GF-D8 (cell line): ENCODE measurements around the gene COL23A1.
"Not testable (repeated sequence)": the region's sequence is repeated elsewhere in the genome, so short reads cannot be mapped to it uniquely, and the experiment has no call there.

ENCODE experiments used
- DNase-seq: peaks from one replicate; lab custom pipeline; 2025; lab: John Stamatoyannopoulos, UW

Gene COL23A1

DNA sequence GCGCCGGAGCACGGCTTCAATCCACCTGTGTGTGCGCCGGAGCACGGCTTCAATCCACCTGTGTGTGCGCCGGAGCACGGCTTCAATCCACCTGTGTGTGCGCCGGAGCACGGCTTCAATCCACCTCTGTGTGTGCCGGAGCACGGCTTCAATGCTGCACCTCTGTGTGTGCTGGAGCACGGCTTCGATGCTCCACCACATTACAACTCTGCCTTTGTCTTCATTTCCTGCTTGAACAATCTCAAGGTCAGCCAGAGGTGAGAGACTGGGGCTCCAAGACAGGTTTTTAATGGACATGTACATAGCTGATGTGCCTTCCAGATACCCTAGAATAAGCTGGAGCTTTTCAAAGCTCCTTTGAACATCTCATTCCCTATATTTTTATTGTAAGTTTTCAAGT, 287.9 kb downstream of the COL23A1 start:
- DNase-seq = not testable (repeated sequence)

DNA sequence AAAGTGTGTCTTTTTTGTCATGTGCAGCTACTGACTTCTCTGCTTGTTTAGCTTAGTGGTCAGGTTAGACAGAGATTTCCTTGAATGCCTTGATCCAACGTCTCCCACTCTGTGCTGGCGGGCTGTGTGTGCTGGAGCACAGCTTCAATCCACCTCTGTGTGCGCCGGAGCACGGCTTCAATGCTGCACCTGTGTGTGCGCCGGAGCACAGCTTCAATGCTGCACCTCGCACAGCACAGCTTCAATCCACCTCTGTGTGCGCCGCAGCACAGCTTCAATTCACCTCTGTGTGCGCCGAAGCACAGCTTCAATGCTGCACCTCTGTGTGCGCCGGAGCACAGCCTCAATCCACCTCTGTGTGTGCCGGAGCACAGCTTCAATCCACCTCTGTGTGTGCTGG, 288.6 kb downstream of the COL23A1 start:
- no peak for DNase-seq

DNA sequence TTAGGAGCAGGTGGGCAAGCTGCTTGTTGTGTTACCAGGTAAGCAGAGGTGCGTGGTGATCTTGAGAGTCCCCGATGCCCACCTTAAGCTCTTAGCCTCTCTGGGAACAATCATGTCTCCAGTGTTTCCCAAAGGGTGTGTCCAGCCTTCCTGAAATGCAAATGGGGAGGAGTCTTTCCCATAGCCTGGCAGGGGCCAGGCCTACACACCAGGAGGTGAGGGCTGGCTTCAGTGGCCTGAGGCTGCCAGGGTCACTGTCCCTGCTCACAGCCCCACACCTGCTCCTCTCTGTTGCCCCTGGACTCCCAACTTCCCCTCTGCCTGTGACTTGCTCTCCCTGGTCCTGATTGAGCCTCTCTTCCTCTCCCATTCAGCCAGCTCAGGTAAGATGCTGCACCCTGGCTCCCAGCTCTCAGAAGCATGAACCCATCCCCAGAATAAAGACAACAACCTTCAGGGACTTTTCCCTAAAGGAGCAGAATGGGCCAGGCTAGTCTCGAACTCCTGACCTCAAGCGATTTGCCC, 291.8 kb downstream of the COL23A1 start:
- DNase-seq = no peak

DNA sequence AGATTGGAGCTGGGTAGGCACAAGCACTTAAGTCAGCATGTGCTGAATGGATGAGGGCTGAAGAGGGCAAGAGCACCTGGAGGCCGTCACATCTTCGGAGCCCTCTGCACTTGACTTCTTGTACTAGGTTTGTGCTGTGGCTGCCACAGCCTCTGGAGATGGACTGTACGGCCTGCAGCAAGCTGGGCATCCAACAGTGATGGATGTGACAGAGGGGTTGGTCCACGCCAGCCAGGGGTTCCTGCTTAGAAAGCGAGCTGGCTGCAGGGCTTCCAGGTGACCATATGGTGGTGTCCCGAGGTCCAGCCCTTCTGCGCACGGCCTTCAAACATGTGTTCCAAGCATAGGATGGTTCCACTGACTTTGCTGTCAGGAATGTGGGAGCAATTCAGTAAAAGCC, 292.4 kb downstream of the COL23A1 start:
- no peak for DNase-seq

DNA sequence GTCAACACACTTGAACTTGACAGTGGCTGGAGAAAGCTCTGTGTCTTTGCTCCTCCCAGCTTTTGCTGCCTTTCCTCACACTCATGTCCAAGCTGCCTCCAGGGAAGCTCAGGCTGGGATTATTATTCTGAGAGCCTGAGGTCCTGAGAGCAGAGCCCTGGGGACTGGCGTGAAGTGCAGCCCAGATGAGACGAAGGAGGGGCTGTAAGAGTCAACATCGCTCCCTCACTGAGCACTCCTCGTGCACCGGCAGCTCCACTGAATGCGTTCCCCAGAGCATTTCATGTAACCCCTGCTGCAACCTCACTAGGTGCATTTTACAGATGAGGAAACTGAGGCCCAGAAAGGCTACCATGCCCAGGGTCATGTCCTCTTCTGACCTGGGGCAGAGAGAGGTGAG, 294.1 kb downstream of the COL23A1 start:
- DNase-seq = no peak

DNA sequence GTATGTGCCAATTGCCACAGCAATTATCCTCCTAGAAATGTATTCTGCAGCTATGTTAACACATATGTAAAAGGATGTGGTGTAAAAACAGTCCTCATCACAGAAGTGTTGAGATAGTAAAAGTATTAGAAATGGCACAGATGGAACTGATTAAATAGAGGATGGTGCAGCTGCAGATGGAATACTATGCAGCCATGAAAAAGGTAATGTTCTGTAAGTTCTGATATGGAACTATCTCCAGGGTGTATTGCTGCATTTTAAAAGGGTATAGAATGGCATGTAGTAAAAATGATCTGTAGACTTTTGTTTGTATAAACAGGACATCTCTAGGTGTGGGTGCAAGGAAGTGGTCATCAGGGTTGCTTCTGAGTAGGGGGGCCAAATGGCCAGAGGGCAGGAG, 294.6 kb downstream of the COL23A1 start:
- no peak for DNase-seq

DNA sequence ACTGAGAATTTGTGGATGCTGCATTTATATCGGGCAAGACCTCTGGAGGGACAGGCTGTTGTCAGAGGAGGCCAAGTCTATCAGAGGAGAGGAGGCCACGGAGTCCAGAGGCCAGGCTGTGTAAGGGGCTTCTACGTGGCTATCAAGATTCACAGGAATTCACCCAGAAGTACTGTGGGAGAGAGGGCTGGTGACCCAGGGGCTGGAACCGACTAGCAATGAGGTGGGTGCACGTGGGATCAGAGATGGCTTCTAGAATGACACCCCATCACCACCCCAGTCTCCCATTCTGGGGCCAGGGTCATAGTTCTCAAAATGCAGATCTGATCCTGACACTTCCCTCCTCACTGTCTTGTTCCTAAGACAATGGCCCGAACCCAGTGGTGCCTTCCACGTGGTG, 296.4 kb downstream of the COL23A1 start:
- DNase-seq = no peak

DNA sequence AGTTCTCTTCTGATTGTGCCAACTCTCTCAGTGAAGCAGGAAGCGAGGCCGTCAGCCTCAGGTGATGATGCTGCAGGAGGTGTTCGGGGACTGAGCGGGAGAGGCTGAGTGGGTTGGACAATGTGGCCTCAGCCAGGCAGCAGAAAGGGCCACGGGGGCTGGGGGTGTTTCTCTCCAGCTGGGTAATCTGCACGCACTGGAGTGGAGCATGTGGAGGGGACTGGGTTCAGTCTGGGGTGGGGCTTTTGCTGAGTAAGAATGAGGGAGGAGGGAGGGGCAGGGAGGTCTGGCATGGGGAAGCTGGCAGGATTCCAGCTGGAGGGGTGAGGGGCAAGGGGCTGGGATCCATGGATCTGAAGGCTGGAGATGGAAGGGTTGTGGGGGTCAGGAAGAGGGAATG, 296.8 kb downstream of the COL23A1 start:
- no peak for DNase-seq

DNA sequence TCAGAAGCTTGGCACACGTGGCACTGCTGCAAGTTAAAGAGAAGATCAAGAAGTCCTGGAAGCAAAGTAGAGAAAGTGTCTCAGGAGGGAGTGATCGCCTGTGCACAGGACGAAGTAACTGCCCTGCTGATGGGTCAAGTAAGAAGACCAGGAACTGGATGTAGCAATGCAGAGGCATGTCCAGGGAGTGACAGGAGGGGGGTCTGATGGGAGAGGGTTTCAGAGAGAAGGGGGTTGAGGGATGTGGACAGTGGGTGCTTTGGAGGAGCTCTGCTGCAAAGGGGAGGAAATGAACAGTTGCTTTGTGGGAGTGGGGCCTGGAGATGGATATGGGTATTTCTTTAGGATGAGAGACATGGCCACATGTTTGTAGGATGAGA, 297.4 kb downstream of the COL23A1 start:
- DNase-seq = no peak

DNA sequence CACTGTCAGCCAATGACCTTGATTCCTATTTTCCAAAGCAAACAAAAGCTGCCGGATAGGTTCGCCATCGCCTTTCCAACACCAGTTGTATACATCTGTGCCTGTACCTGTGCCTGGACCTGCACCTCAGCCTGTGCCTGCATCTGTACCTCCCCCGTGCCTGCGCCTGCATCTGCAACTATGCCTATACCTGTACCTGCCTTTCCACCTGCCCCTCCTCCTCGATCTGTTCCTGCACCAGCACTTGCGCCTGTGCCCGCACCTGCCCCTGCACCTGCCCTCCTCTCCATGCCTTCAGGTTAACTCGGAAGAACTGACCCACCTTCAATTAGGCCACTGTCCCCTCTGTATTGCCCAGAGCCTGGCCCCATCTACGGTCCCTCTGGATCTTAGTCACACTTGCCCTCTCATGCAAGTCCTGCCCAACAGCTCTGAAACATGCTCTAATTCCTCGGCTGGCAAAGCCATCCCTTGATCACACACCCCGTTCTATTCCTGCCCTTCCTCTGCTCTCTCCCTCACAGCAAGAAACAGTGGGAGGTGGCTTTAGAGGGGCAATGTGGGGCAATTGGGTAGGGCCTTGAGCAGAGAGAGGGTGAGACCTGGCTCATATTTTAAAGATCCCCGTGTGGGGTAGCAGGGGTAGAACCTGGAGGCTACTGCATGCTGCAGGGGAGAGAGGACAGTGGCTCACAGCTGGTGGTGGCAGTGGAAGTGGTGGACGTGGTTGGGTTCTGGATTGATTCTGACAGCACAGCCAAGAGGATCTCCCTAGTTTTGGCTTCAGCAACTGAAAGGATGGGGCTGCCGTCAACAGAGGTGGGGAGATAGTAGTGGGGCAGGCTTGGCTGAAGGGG, 298.0 kb downstream of the COL23A1 start:
- no peak for DNase-seq

DNA sequence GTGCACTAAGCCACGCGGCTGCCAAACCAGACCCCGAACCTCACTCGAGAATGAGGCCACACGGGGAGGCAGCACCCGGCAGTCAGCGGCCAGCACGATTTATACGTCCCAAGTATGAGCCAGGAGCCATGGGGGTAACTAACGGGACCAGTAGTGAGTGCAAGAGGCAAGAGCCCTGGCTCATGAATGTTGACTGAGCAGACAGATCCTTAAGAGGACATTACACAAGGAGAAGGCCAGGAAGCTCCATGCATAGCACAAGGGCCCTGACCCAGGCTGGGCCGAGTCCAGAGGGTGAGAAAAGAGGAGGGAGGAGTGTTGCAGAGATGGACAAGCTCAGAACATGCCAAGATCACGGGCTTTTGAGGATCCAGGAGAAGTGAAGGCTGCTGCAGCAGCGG, 299.0 kb downstream of the COL23A1 start:
- no peak for DNase-seq

DNA sequence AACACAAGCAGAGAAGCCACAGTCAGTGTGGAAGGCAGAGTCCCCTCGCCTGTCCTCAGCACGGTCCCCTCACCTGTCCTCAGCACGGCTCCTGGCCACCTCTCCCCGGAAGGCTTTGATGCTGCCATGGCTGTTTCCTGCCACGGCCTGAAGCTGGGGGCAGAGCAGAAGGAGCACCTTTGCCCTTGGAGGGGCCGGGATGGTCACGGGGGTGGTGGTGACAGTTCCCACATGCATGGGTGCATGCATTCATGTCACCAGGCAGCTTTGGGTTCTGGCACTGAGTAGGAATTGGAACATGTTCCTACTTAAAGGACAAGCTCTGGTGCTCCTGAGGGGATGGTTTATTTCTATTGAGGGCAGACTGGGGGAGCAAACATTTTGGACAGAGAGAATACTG, 299.8 kb downstream of the COL23A1 start:
- DNase-seq = no peak

DNA sequence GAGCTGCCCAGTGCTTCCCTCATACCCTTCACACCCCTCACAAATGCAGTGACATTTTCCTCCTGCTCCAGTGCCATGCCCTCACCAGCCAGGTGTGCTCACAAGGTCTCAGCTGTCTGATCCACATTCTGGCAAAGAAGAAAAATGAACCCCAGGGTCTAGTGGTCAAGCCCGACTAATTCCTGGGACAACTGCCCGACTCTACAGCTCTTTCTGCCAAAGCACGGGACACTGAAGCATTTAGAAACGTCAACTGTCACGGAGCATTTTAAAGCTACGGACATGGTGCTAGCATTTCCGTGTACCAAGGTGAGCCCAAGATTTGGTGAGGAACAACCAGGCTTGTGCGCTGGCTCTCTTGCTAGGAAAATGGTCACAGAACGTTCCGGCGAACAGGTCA, 300.8 kb downstream of the COL23A1 start:
- DNase-seq = no peak

DNA sequence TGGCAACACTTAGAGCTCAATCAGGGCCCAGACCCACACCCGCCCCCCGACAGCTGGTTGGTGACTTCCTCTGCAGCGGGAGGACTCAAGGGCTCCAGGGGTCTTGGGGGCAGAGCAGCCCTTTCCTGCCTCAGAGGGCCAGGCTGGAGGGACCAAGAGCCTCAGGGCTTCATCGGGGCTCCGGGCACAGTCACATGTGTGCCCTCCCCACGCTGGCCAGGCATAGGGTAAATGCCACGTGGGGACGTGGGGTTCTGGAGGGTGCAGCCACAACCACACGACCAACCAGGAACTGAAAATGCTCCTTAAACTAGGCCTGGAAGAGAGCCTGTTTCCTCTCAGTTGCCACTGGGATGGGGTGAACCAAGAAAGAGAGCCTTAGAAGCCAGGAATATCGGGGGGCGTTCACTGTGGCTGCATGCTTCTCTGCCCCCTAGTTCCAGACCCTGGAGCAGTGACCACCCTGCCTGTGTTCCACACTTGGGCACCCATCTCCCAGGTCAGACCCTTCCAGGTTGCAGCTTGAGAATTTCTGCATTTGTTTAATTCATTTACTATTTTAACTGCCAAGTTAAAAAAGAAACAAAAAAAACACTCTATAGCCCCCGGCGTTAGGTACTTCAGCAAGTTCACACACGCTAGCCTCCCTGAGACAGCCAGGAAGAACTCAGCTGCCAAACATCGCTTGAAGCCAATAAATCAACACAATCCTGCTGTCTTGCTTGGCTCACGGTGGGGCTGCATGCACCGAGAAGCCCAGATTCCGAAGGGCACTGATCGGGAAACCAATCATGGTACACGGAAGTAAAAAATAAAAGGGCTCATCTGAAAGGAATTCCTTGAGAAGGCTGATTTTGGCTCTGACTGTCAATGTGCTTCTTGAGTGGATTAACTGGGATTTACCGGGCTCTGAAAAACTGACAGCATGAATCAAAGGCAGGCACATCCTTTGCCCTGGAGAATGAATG, 301.5 kb downstream of the COL23A1 start:
- no peak for DNase-seq

DNA sequence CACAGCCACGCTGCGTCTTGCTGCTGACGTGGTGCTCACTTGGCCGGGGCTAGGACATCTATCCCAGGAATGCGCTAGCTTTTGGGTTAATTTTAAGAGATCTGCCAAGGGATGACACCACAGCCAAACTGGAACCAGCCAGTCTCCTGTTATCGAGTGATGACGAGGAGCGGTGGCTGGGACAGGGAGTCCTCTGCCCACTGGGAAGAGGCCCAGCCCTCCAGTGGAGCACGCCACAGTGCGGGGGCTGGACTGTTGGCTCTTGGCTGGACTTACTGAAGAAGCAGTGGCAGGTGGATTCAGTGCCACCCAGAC, 302.4 kb downstream of the COL23A1 start:
- no peak for DNase-seq

DNA sequence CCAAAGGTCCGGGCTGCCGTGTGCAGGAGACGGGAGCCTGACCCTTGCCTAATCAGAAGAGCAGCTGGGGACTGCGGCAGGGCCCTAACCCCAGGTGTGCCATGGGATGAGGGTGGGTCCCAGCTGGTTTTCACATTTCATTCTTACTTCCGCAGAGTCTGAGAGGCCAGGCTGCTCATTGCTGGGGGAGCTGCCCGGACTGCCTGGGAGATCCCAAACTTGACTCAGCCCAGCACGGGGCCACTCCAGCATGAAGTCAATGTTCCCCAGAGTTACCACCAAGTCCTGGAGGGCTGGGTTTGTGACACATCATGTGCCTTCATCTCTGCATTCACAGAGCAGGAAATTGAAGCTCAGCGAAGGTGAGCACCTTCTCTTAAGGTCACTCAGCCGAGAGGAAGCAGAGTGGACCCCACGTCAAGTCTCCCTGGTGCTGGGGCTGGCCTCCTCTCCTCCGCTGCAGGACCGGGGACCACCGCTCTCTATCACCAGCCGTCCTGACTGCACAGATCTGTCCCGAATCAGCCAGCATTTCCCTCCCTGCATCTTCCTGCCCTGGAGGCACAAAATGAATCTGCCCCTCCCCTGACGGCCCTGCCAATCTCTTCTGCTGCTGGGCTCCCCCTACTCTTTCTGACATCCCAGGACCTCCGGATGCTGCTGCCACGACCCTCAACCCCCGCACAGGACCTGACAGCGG, 303.0 kb downstream of the COL23A1 start:
- no peak for DNase-seq

DNA sequence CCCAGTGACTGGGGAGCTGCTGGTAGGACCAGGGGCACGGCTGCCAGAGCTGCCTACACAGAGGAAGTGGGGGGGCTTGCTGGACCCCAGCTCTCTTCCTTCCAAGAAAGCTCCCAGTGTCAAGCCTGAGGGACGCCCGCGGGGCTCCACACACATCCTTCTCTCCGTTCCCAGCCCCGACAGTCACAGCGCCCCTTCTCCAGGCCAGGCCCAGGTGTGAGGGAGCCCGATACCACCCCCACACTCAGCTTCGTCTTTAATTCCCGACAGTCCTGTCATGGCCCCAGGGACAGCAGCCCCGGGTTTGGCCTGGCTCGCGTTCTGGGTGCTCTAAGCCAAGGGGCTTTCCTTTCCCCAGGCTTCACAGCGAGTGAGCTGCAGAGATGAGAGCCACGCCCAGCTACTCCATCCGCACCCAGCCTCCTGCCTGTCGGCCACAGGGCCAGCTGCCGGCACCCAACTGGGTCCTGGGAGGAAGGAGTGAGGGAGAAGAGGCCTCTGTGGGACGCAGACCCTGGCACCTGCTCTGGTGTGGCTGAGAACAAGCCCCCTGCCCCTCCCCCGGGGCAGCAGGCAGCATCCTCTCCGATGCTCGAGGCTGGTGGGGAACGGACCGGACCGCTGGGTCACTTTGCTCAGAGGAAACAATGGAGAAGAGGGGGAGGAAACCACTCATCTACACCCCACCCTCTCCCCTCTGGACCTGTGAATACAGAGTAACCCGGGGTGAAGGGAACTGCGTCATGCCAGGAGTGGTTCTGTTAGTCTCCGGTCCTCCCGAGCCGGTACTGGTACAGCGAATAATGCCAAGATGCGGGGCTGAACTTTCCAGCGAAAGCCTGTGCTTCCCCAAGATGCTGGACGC, 303.7 kb downstream of the COL23A1 start:
- DNase-seq = no peak

DNA sequence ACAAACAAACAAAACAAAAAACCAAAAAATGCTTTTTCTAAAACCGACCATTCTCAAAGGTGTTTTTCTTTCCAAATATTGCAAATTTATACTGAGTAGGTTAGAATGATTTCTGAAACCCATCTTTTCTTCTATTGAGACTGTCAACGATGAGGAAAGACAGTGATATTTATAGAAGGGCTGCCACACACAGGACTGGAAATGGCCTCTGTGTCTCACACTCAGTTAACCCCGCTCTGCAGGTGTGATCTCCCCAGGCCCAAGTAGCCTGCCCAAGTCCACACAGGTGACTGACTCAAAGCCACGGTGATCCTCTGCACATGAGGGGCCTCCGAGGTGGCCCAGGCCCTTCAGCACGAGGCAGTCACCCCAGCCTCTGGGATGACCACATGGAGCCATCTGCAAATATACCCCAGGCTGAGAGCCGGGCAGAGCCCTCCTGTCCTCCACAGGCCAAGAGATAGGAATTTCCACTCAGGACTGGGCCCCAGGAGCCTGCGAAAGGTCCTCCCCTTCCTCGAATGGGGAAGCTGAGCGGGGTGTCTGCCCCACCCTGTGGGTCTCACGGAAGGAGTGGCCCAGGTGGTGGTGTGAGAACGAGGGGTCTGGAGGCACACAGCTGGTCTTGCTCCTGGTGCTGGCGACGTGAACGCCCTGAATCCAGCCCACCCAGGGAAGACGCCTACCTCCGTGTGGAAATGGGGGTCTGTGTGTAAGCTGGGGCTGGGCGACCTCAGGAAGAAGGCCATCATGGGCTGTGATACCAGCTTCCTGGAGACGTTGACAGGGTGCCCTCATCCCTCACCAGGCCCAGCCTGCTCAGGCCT, 304.6 kb downstream of the COL23A1 start:
- no peak for DNase-seq

DNA sequence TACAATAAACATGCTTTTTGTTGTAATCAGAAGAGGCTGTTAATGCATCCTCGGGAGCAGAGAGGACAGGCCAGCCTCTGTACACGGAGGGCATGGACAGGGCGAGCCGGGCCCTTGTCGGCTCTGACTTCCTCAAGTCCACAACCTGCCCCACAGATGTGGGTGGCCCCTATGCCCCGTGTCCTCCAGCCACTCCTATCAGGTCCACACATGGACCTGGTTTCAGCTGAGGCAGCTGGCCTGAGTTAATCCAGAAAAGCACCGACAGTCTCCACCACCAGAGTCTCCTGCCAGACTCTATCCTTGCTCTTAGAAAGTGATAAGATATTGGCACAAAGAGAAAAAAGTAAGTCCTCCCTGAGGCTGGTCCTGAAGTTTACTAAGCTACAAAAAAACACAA, 305.2 kb downstream of the COL23A1 start:
- no peak for DNase-seq

DNA sequence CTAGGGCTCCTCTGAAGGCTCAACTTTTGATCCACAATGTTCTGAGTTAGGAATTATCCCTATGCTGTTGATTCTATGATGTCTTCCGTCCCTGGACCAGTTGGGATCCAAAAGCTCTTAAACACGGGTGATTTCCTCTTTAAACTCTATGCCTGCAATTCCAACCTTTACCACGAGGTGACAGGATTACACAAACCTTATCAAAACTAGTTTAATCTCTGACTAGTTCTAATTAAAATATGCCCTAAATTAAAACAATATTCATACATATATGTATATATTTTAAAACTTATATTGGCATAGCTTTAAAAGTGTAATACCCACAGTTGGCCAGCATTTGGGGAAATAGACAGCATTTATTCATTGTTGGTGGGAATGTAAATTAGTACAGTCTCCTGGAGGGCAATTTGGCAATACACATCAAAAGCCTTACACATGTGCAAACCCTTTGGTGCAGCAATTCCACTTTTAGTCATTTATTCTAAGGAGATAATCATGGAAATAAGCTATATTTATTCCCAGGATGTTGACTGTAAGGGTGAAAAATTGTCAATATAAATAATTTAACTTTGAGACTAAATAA, 306.0 kb downstream of the COL23A1 start:
- DNase-seq = no peak
